Measurements from ENCODE around the gene CACNB4. TPM values are rescaled to one million over a fixed set of nuclear protein-coding genes. Genes with fewer than 3 reads are reported as not detected.

Gene CACNB4
- total RNA-seq, 2 donors from 2014 or later: 5.6 to 13.8 TPM

DNA sequence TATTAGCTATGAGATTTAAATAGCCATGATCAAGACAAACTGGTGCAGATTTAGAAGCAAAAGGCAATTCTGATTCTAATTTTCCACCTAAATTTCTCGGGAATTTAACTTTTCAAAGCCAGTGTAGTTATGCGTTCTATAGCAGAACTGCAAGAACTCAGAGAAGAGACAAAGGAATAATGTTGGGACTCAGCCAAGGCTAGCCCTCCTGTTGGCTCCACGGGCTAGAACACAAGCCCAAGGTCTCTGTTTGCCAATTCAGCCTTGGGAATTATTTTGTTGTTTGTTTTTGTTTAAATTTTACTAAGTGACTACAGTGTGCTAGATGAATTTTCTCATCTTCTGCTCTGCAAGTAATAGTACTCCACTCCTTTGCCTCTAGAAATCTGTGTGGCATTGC, 121.2 kb downstream of the CACNB4 start:
- DNase-seq (ENCODE audit: low spot score) (no peak), ATAC-seq (ENCODE audit: insufficient number of reproducible peaks, low FRiP score, low read depth) (no peak)
- Histone ChIP-seq H3K27me3 (replicated peaks; ENCODE audit: insufficient read depth) (no peaks in the 10 kb centered on the region), H3K9me3 (no peaks in the 10 kb centered on the region), H3K36me3 (no peaks in the 10 kb centered on the region), H3K4me1 (ENCODE audit: control insufficient read depth in 1 of 2, low read depth in 2 of 2) (no peaks in the 10 kb centered on the region), H3K4me3 (no peak overlapping the region), H3K27ac (no peak overlapping the region)
- TF ChIP-seq CTCF (IDR thresholded peaks at IDR 0.05): no peak

DNA sequence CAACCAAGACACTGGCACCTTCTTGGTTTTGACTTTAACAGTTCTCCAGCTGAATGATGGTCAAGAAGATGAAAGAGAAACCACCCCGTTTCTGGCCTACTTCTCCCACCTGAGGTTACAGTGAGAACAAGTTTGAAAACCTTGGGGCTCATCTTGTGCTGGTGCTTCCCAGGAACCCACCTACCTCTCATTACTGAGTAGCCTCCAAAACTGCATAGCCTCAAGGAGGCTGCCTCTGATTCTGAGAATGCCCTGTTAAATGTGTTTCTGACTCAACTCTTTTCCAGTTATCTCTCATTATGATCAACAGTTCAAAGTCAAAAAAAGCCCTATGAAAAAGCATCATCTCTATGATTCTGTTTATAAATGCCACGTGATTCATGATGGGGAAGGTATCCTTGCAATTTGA, 121.9 kb downstream of the CACNB4 start:
- H3K27me3 ChIP-seq (replicated peaks; ENCODE audit: insufficient read depth): no peaks in the 10 kb centered on the region
- DNase-seq (ENCODE audit: low spot score) (no peak), ATAC-seq (ENCODE audit: insufficient number of reproducible peaks, low FRiP score, low read depth) (no peak)
- H3K4me3 ChIP-seq: no peak overlapping the region
- no peaks in the 10 kb centered on the region for H3K36me3 ChIP-seq
- H3K27ac ChIP-seq: no peak overlapping the region
- no peaks in the 10 kb centered on the region for H3K9me3 ChIP-seq
- TF ChIP-seq CTCF (IDR thresholded peaks at IDR 0.05): no peak
- H3K4me1 ChIP-seq (ENCODE audit: control insufficient read depth in 1 of 2, low read depth in 2 of 2): no peaks in the 10 kb centered on the region

DNA sequence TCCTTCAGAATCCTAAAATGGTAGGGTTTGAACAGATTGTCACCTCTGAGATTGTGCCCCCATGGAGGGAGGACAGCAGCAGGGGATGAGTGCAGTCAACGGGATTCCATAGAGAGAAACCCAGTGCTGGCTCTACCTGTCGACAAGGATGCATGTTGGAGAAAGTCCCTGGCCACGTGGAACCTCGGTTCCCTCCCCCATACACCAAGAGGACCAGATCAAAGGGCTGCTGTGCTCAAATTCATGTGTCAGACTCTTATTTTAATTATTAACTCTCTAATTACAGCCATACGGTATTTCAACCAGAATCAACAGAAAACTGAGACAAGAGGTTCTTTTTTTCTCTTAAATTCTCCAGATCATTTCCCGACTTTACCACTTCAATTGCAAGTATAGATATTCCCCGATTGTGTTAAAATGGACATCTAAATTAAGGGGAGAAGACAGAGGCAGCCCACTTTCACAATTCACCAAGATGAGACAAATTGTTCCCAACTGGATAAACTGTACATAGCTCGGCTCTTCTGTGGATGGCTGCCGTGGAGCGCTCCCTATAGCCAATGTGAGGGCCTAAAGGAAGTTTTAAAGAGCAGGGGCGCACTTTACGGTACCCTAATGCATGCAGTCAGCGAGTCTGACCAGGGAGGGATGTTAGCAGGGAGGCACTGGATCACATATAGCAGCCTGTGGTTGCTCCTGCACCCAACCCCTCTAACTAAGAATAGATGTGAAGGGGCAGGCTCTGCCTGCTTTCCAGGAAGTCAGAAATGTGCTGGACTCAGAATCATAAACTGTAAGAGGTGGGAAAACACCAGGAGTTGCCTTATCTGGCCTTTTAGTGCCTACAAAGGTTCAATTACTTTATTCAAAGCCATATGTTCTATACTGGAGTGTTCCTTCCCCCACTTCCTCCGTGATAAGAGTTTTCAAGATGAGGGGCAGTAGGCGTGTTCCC, 123.1 kb downstream of the CACNB4 start:
- no peak for ATAC-seq (ENCODE audit: insufficient number of reproducible peaks, low FRiP score, low read depth)
- Histone ChIP-seq H3K4me1 (ENCODE audit: control insufficient read depth in 1 of 2, low read depth in 2 of 2) (no peaks in the 10 kb centered on the region), H3K27ac (no peak overlapping the region), H3K4me3 (no peak overlapping the region), H3K36me3 (no peaks in the 10 kb centered on the region), H3K27me3 (replicated peaks; ENCODE audit: insufficient read depth) (no peaks in the 10 kb centered on the region), H3K9me3 (no peaks in the 10 kb centered on the region)
- no peak for TF ChIP-seq CTCF (IDR thresholded peaks at IDR 0.05)
- no peak for DNase-seq (ENCODE audit: low spot score)

- TF ChIP-seq CTCF (IDR thresholded peaks at IDR 0.05): no peak
- H3K9me3 ChIP-seq: no peaks in the 10 kb centered on the region
- DNase-seq (ENCODE audit: low spot score) (no peak), ATAC-seq (ENCODE audit: insufficient number of reproducible peaks, low FRiP score, low read depth) (no peak)
- no peaks in the 10 kb centered on the region for H3K27me3 ChIP-seq (replicated peaks; ENCODE audit: insufficient read depth)
- no peak overlapping the region for H3K4me3 ChIP-seq
- H3K4me1 ChIP-seq (ENCODE audit: control insufficient read depth in 1 of 2, low read depth in 2 of 2): no peaks in the 10 kb centered on the region
- H3K36me3 ChIP-seq: no peaks in the 10 kb centered on the region
- H3K27ac ChIP-seq: no peak overlapping the region
Measured at GRCh38 chr2:151974988-151975387, 123.9 kb downstream of the CACNB4 start.

DNA sequence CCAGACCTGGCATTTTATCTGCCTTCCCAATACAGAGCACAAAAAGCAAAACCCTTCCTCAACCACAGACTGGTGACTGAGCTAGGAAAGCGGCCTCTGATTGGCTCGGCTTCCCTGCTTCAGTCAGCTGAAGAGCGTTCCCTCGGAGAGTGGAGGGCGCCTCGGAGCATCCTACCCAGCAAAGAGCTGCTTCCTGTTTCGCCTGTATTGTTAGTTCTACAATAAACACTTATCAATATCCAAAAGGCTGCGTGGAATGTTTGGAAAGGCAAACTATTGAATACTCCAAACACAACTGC, 125.0 kb downstream of the CACNB4 start:
- Histone ChIP-seq H3K4me1 (ENCODE audit: control insufficient read depth in 1 of 2, low read depth in 2 of 2) (no peaks in the 10 kb centered on the region), H3K36me3 (no peaks in the 10 kb centered on the region), H3K9me3 (no peaks in the 10 kb centered on the region), H3K27me3 (replicated peaks; ENCODE audit: insufficient read depth) (no peaks in the 10 kb centered on the region), H3K27ac (no peak overlapping the region), H3K4me3 (peak overlapping the region; percentile 49)
- DNase-seq (ENCODE audit: low spot score): no peak
- no peak for ATAC-seq (ENCODE audit: insufficient number of reproducible peaks, low FRiP score, low read depth)
- TF ChIP-seq CTCF (IDR thresholded peaks at IDR 0.05): no peak
